ENCODE measurements around the gene ATG4C. TPM values are rescaled to one million over a fixed set of nuclear protein-coding genes. Genes with fewer than 3 reads are reported as not detected.
"Not testable (repeated sequence)": the region's sequence is repeated elsewhere in the genome, so short reads cannot be mapped to it uniquely, and the experiment has no call there.

The ATG4C gene
- 6.6 and 7.3 TPM in 2 replicates for total RNA-seq (2014; rRNA removed; shearing (Covaris generic))

- Histone ChIP-seq H3K4me3 (peak within 1 kb of the TSS; percentile 68), H3K27me3 (replicated peaks) (no peaks in the 10 kb centered on the region), H3K36me3 (no peaks in the 10 kb centered on the region), H3K9me3 (replicated peaks) (no peaks in the 10 kb centered on the region), H3K4me1 (replicated peaks) (peaks cover 6% of the 10 kb centered on the region), H3K27ac (peak within 1 kb of the TSS; percentile 84)
- DNase-seq (ENCODE audit: low read depth in 1 of 2, low spot score in 2 of 2): peak; percentile 93 to 98
Observed at GRCh38 chr1:62783736-62784508, at the start of gene ATG4C. TSS of gene ATG4C (plus strand) at chr1:62784132. CDS start at chr1:62803787, 19,655 bp downstream.

- peak; percentile 47 to 79 for DNase-seq (ENCODE audit: low read depth in 1 of 2, low spot score in 2 of 2)
- Histone ChIP-seq H3K27me3 (replicated peaks) (no peaks in the 10 kb centered on the region), H3K4me3 (no peak overlapping the region), H3K27ac (peak overlapping the region; percentile 24), H3K9me3 (replicated peaks) (no peaks in the 10 kb centered on the region), H3K36me3 (no peaks in the 10 kb centered on the region), H3K4me1 (replicated peaks) (peaks cover 12% of the 10 kb centered on the region)
Observed at GRCh38 chr1:62735491-62736171, 48.3 kb upstream of the ATG4C start.

GRCh38 chr1:62740701-62741100 is 43.2 kb upstream of the ATG4C start:
- not testable (repeated sequence) for H3K4me1 ChIP-seq (replicated peaks); H3K27me3 ChIP-seq (replicated peaks); DNase-seq (ENCODE audit: low read depth in 1 of 2, low spot score in 2 of 2); H3K36me3 ChIP-seq; H3K27ac ChIP-seq; H3K4me3 ChIP-seq; H3K9me3 ChIP-seq (replicated peaks)

- DNase-seq (ENCODE audit: low read depth in 1 of 2, low spot score in 2 of 2): no peak
- Histone ChIP-seq H3K4me3 (no peak overlapping the region), H3K36me3 (no peaks in the 10 kb centered on the region), H3K4me1 (replicated peaks) (no peaks in the 10 kb centered on the region), H3K27ac (no peak overlapping the region), H3K9me3 (replicated peaks) (no peaks in the 10 kb centered on the region), H3K27me3 (replicated peaks) (no peaks in the 10 kb centered on the region)
Observed at GRCh38 chr1:62744611-62745577, 39.0 kb upstream of the ATG4C start.

GRCh38 chr1:62746086-62746808 is 37.7 kb upstream of the ATG4C start:
- Histone ChIP-seq H3K27ac (no peak overlapping the region), H3K4me3 (no peak overlapping the region)
- peak in 1 of 2 experiments; percentile 50 for DNase-seq (ENCODE audit: low read depth in 1 of 2, low spot score in 2 of 2)

GRCh38 chr1:62746809-62747138 is 37.2 kb upstream of the ATG4C start:
- no peaks in the 10 kb centered on the region for H3K27me3 ChIP-seq (replicated peaks)
- H3K4me3 ChIP-seq: no peak overlapping the region
- H3K4me1 ChIP-seq (replicated peaks): no peaks in the 10 kb centered on the region
- DNase-seq (ENCODE audit: low read depth in 1 of 2, low spot score in 2 of 2): no peak
- H3K27ac ChIP-seq: no peak overlapping the region
- H3K36me3 ChIP-seq: no peaks in the 10 kb centered on the region
- H3K9me3 ChIP-seq (replicated peaks): no peaks in the 10 kb centered on the region

More at GRCh38 chr1:62746086-62746808, 37.7 kb upstream of the ATG4C start:
- Histone ChIP-seq H3K9me3 (replicated peaks) (no peaks in the 10 kb centered on the region), H3K27me3 (replicated peaks) (no peaks in the 10 kb centered on the region), H3K36me3 (no peaks in the 10 kb centered on the region), H3K4me1 (replicated peaks) (no peaks in the 10 kb centered on the region)

- Histone ChIP-seq H3K9me3 (replicated peaks) (no peaks in the 10 kb centered on the region), H3K4me1 (replicated peaks) (no peaks in the 10 kb centered on the region), H3K27ac (no peak overlapping the region), H3K4me3 (no peak overlapping the region), H3K36me3 (no peaks in the 10 kb centered on the region), H3K27me3 (replicated peaks) (no peaks in the 10 kb centered on the region)
- DNase-seq (ENCODE audit: low read depth in 1 of 2, low spot score in 2 of 2): no peak
Observed at GRCh38 chr1:62753031-62753965, 30.6 kb upstream of the ATG4C start.

- H3K27me3 ChIP-seq (replicated peaks); H3K27ac ChIP-seq; H3K4me3 ChIP-seq; H3K36me3 ChIP-seq; H3K9me3 ChIP-seq (replicated peaks); DNase-seq (ENCODE audit: low read depth in 1 of 2, low spot score in 2 of 2); H3K4me1 ChIP-seq (replicated peaks): not testable (repeated sequence)
Observed at GRCh38 chr1:62754938-62755337, 29.0 kb upstream of the ATG4C start.

- not testable (repeated sequence) for H3K4me3 ChIP-seq
Observed at GRCh38 chr1:62756255-62756884, 27.6 kb upstream of the ATG4C start.

GRCh38 chr1:62759232-62759875 is 24.6 kb upstream of the ATG4C start:
- H3K27me3 ChIP-seq (replicated peaks); H3K36me3 ChIP-seq; H3K27ac ChIP-seq; H3K4me1 ChIP-seq (replicated peaks); H3K4me3 ChIP-seq; DNase-seq (ENCODE audit: low read depth in 1 of 2, low spot score in 2 of 2); H3K9me3 ChIP-seq (replicated peaks): not testable (repeated sequence)

More at GRCh38 chr1:62756255-62756884, 27.6 kb upstream of the ATG4C start:
- not testable (repeated sequence) for H3K27ac ChIP-seq; DNase-seq (ENCODE audit: low read depth in 1 of 2, low spot score in 2 of 2); H3K27me3 ChIP-seq (replicated peaks); H3K9me3 ChIP-seq (replicated peaks); H3K36me3 ChIP-seq; H3K4me1 ChIP-seq (replicated peaks)

- not testable (repeated sequence) for DNase-seq (ENCODE audit: low read depth in 1 of 2, low spot score in 2 of 2); H3K4me3 ChIP-seq
Observed at GRCh38 chr1:62760021-62760782, 23.7 kb upstream of the ATG4C start.

More at GRCh38 chr1:62760021-62760782, 23.7 kb upstream of the ATG4C start:
- H3K27me3 ChIP-seq (replicated peaks); H3K36me3 ChIP-seq; H3K27ac ChIP-seq; H3K4me1 ChIP-seq (replicated peaks); H3K9me3 ChIP-seq (replicated peaks): not testable (repeated sequence)

Data from SJSA1 (cell line).